Keratinocyte (primary cell): ENCODE measurements around the gene ZP1. TPM values are rescaled to one million over a fixed set of nuclear protein-coding genes. Genes with fewer than 3 reads are reported as not detected.

Experiments used
- DNase-seq: peaks from one replicate; pipeline ENCODE4 v3.0.0-alpha.2; 2011; ENCODE audit warnings: low read depth, missing footprints, low spot score
- FAIRE-seq: peaks from 2 replicates; lab custom pipeline; 2011; peaks lifted over from hg19 to GRCh38; lab: Jason Lieb, UNC
- H2AFZ ChIP-seq: 2 replicates; pipeline ENCODE4 v1.6.0; 2012; ENCODE audit warnings: low read length, control low read depth, inconsistent platforms; ENCODE audit not compliant: control insufficient read depth
- H3K27ac ChIP-seq: 2 replicates; pipeline ENCODE4 v1.5.1; 2011; ENCODE audit warnings: low read length; ENCODE audit not compliant: control insufficient read depth, insufficient read depth
- H3K27me3 ChIP-seq: 3 replicates; pipeline ENCODE4 v1.6.0; 2011; ENCODE audit warnings: low read length; ENCODE audit not compliant: control insufficient read depth, insufficient read depth; ENCODE audit errors: extremely low read depth
- H3K36me3 ChIP-seq, 2 experiments: 2 replicates in 1 of 2; 3 replicates in 1 of 2; pipeline ENCODE4 v1.5.1; 2011; ENCODE audit warnings: low read length in 2 of 2, mild to moderate bottlenecking in 1 of 2; ENCODE audit not compliant: control insufficient read depth in 2 of 2, insufficient read depth in 2 of 2; ENCODE audit errors: extremely low read depth in 1 of 2
- H3K4me1 ChIP-seq: 3 replicates; pipeline ENCODE4 v1.5.1; 2011; ENCODE audit warnings: low read length; ENCODE audit not compliant: control insufficient read depth, insufficient read depth; ENCODE audit errors: extremely low read depth
- H3K4me2 ChIP-seq: 3 replicates; pipeline ENCODE4 v1.6.0; 2011; ENCODE audit warnings: low read depth, low read length; ENCODE audit not compliant: control insufficient read depth, insufficient read depth; ENCODE audit errors: extremely low read depth
- H3K4me3 ChIP-seq, 3 experiments: fragments of 200-600 bp in 1 of 3; sonication (generic) in 1 of 3; 2 replicates in 2 of 3; 3 replicates in 1 of 3; pipeline ENCODE4 v1.5.1; 2011 to 2016; ENCODE audit warnings: low read length in 3 of 3, mild to moderate bottlenecking in 3 of 3, control low read depth in 2 of 3, inconsistent platforms in 1 of 3, low read depth in 1 of 3, mixed read lengths in 1 of 3, mixed run types in 1 of 3, moderate library complexity in 1 of 3; ENCODE audit not compliant: control insufficient read depth in 2 of 3, insufficient read depth in 2 of 3; ENCODE audit errors: extremely low read depth in 1 of 3
- H3K79me2 ChIP-seq: 2 replicates; pipeline ENCODE4 v1.6.0; 2012; ENCODE audit warnings: low read length; ENCODE audit not compliant: control insufficient read depth, insufficient read depth
- H3K9ac ChIP-seq: 3 replicates; pipeline ENCODE4 v1.6.0; 2011; ENCODE audit warnings: low read length; ENCODE audit not compliant: control insufficient read depth, insufficient read depth; ENCODE audit errors: extremely low read depth
- H3K9me1 ChIP-seq: 3 replicates; pipeline ENCODE4 v1.6.0; 2011; ENCODE audit warnings: low read length; ENCODE audit not compliant: control insufficient read depth, insufficient read depth; ENCODE audit errors: extremely low read depth
- H3K9me3 ChIP-seq: 2 replicates; pipeline ENCODE4 v1.5.1; 2012; ENCODE audit warnings: low read depth, low read length; ENCODE audit not compliant: control insufficient read depth
- H4K20me1 ChIP-seq: 3 replicates; pipeline ENCODE4 v1.6.0; 2011; ENCODE audit warnings: low read length; ENCODE audit not compliant: control insufficient read depth, insufficient read depth; ENCODE audit errors: extremely low read depth
- EZH2 ChIP-seq: IDR thresholded peaks from one replicate; pipeline ENCODE4 v1.6.1; 2012; ENCODE audit warnings: inconsistent platforms, mild to moderate bottlenecking, low read length, moderate library complexity
- dilution Hi-C: fragments of 300-500 bp; cut with MboI; formaldehyde crosslinking; loops from one replicate; pipeline ENCODE4 v1.7.0; 2020; ENCODE audit warnings: low sequenced_read_pairs; ENCODE audit not compliant: extremely low pct_ligation_motif_present
- polyA plus RNA-seq, 5 experiments: library from polyadenylated mRNA; depleted of rRNA in 3 of 5; stranded (reverse) in 3 of 5; stranded (forward) in 1 of 5; unstranded in 1 of 5; fragments of >200 nt; gene quantifications; 1 replicate in 1 of 5; 2 replicates in 3 of 5; 3 replicates in 1 of 5; pipeline versions ENCODE4 v1.2.1 to v1.2.3, GENCODE V29; 2011 to 2012; ENCODE audit warnings: missing spikeins in 2 of 5, low read depth in 1 of 5, low replicate concordance in 1 of 5
- TF ChIP-seq, protein P1 (sequence below), 3 experiments: IDR thresholded peaks in 1 of 3; conservative IDR thresholded peaks in 1 of 3; optimal IDR thresholded peaks in 1 of 3; 2 replicates in 2 of 3; 3 replicates in 1 of 3; pipeline versions ENCODE3 to v1.5.1; 2011; ENCODE audit warnings: low read length in 3 of 3, mild to moderate bottlenecking in 3 of 3, moderate library complexity in 2 of 3, control low read depth in 1 of 3, inconsistent platforms in 1 of 3; ENCODE audit not compliant: insufficient read depth in 2 of 3; ENCODE audit errors: extremely low read depth in 1 of 3

ZP1 gene
- polyA plus RNA-seq, 1 donor (not counting 4 experiments of a cell fraction or from before 2014, with no cell fraction given), result not detected

DNA sequence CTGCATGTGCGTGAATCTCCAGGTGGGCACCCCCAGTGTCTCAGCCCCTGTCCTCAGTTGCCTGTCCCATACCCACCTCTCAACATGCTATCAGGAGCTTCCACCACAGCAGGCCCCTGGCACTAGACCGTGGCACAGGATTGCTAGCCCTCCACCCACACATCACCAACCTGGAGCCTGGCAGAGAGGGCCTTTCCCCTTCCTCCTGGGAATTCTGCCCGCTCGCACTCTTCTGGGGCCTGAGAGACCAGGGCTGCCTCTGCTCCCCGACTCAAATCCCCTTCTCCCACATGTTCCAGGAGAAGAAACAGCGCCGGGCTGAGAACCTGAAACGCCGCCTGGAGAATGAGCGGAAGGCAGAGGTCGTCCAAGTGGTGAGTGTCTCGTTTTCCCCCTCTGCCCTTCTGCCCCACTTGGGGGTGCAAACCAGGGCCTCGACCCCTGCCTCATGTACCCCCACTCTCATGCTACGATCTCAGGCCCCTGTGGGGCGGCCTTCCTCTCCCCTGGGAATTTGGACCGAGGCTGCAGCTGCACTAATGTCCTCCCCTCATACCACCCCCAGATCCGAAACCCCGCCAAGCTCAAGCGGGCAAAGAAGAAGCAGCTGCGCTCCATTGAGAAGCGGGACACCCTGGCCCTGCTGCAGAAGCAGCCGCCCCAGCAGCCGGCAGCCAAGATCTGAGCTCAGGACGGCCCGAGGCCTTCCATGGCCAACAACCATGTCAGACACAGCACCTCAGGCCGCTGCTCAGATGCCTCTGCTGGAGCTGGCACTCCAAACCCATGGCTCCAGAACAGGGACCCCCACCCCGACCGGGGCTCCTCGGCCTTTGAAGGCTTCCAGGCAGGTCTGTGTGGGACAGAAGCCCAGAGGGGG, 17.5 kb upstream of the ZP1 start:
- no peaks in the 10 kb centered on the region for H3K9me1 ChIP-seq
- TF ChIP-seq, protein P1, sequence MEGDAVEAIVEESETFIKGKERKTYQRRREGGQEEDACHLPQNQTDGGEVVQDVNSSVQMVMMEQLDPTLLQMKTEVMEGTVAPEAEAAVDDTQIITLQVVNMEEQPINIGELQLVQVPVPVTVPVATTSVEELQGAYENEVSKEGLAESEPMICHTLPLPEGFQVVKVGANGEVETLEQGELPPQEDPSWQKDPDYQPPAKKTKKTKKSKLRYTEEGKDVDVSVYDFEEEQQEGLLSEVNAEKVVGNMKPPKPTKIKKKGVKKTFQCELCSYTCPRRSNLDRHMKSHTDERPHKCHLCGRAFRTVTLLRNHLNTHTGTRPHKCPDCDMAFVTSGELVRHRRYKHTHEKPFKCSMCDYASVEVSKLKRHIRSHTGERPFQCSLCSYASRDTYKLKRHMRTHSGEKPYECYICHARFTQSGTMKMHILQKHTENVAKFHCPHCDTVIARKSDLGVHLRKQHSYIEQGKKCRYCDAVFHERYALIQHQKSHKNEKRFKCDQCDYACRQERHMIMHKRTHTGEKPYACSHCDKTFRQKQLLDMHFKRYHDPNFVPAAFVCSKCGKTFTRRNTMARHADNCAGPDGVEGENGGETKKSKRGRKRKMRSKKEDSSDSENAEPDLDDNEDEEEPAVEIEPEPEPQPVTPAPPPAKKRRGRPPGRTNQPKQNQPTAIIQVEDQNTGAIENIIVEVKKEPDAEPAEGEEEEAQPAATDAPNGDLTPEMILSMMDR (optimal IDR thresholded peaks at IDR 0.05 in 1 of 3, IDR thresholded peaks at IDR 0.05 in 1 of 3, conservative IDR thresholded peaks at IDR 0.05 in 1 of 3; ENCODE audit: extremely low read depth in 1 of 3, insufficient read depth in 2 of 3, low read length in 3 of 3), result no peak
- TF ChIP-seq EZH2, result no peak
- peaks cover 6% of the 10 kb centered on the region for H3K4me1 ChIP-seq
- no peaks in the 10 kb centered on the region for H3K27me3 ChIP-seq
- no peak overlapping the region for H2AFZ ChIP-seq
- no peak overlapping the region for H3K9ac ChIP-seq
- DNase-seq (no peak), FAIRE-seq (no peak)
- H3K4me2 ChIP-seq, result no peak overlapping the region
- dilution Hi-C loops, result no loop called here
- H3K27ac ChIP-seq, result no peak overlapping the region
- peaks cover 2% of the 10 kb centered on the region for H4K20me1 ChIP-seq
- H3K79me2 ChIP-seq, result peaks cover 15% of the 10 kb centered on the region
- no peak overlapping the region for H3K4me3 ChIP-seq
- no peaks in the 10 kb centered on the region for H3K9me3 ChIP-seq
- H3K36me3 ChIP-seq, result peaks cover 25 to 43% of the 10 kb centered on the region in 2 experiments

DNA sequence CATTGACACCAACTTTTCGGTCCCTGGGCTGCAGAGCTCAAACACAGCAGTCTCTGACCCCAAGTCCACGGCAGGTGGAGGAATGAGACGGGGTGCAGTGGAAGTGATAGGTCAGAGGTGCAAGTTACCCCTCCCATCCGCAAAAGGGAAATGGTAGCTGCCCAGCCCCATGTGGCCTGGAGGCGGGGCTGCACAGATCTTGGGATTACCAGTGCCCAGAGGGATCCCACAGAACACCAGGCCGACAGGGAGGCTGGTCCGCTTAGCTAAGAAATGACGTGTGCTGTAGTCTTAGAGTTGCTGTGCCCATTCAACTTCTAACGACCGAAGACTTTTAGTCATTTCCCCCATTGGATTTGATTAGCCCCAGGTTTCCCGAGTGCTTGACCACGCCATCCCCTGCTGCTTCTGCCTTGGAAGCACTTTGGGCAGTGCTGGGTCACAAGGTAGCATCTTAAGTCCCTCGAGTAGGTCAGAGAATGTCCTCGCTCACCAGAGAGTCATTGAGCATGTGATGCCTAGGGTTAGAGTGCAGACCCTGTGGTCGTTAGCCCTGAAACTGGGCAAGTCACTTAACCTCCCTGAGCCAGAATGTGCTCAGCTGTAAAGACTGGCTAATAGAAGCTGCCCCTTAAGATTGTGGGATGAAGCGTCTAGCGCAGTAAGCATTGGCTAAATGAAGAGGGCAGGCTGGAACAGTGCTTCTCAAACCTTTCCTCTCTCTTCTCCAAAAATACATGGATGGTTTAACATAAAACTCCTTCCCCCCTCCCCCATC, 15.8 kb upstream of the ZP1 start:
- H3K9me1 ChIP-seq, result no peaks in the 10 kb centered on the region
- FAIRE-seq (no peak), DNase-seq (no peak)
- peaks cover 23 to 33% of the 10 kb centered on the region in 2 experiments for H3K36me3 ChIP-seq
- H4K20me1 ChIP-seq, result no peaks in the 10 kb centered on the region
- no peaks in the 10 kb centered on the region for H3K4me1 ChIP-seq
- no peaks in the 10 kb centered on the region for H3K27me3 ChIP-seq
- no peak overlapping the region for H3K4me3 ChIP-seq
- H3K79me2 ChIP-seq, result no peaks in the 10 kb centered on the region
- no peak for TF ChIP-seq EZH2
- TF ChIP-seq, protein P1 (optimal IDR thresholded peaks at IDR 0.05 in 1 of 3, IDR thresholded peaks at IDR 0.05 in 1 of 3, conservative IDR thresholded peaks at IDR 0.05 in 1 of 3; ENCODE audit: extremely low read depth in 1 of 3, insufficient read depth in 2 of 3, low read length in 3 of 3), result no peak
- no peak overlapping the region for H3K9ac ChIP-seq
- H2AFZ ChIP-seq, result no peak overlapping the region
- dilution Hi-C loops, result no loop called here
- H3K27ac ChIP-seq, result no peak overlapping the region
- no peaks in the 10 kb centered on the region for H3K9me3 ChIP-seq
- H3K4me2 ChIP-seq, result no peak overlapping the region
